GM12864 (cell line): ENCODE measurements around the gene SLC38A3.

Source experiments
- DNase-seq: peaks from one replicate; pipeline ENCODE4 v3.0.0-alpha.2; 2011; ENCODE audit warnings: low read depth
- H3K4me3 ChIP-seq: 2 replicates; pipeline ENCODE4 v1.5.1; 2011; ENCODE audit warnings: mild to moderate bottlenecking, low read depth, low read length, control low read depth
- CTCF ChIP-seq: IDR thresholded peaks from 2 replicates; pipeline ENCODE4 v1.5.1; 2011; ENCODE audit warnings: low read depth, mild to moderate bottlenecking, moderate library complexity, low read length, control low read depth, inconsistent platforms; ENCODE audit errors: missing control alignments

Gene SLC38A3

GRCh38 chr3:50211930-50212329 is 6.9 kb downstream of the SLC38A3 start:
- DNase-seq = no peak
- H3K4me3 ChIP-seq = no peak overlapping the region
- TF ChIP-seq CTCF = no peak

GRCh38 chr3:50212502-50212901 is 7.4 kb downstream of the SLC38A3 start:
- H3K4me3 ChIP-seq = no peak overlapping the region
- TF ChIP-seq CTCF = peak; percentile 43
- no peak for DNase-seq

DNA sequence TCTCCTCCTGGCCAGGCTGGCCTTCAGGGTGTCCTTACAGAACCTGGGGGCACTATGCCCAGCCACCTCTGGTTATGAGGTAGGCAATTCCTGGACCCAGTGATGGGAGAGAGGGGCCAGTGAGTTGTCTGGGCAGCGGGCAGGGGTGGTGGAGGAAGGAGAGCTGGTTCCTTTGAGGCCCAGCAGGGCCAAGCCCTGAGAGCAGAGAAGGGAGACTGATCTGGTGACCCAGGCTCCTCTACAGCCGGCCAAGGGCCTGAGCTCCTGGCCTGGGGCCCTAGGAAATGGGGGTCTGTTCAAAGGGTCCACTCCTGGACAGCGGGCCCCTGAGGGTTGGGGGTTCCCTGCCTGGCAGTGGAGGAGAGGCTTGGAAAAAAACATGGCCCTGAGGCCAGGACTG is 7.9 kb downstream of the SLC38A3 start:
- H3K4me3 ChIP-seq = no peak overlapping the region
- no peak for DNase-seq
- TF ChIP-seq CTCF = no peak

DNA sequence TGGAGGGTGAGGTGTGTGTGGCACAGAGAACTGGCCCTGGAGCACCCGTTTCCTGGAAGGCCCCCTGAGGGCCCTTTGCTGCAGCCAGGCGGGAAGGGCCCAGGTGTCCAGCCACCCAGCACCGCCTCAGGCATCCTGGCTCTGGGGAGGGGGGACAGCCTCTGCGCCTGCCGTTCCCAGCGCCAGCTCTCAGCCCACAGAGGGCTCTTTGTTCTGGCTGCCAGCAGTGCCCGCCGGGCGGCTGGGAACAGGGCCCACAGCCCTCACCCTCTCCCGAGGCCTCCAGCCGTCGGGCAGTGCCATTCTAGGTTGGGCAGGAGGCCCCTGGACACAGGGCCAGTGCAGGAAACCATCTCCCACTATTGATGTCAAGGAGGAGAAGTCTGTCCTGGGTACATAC is 8.3 kb downstream of the SLC38A3 start:
- no peak for TF ChIP-seq CTCF
- H3K4me3 ChIP-seq = no peak overlapping the region
- no peak for DNase-seq

GRCh38 chr3:50214824-50215223 is 9.8 kb downstream of the SLC38A3 start:
- DNase-seq = no peak
- H3K4me3 ChIP-seq = no peak overlapping the region
- no peak for TF ChIP-seq CTCF

GRCh38 chr3:50215529-50215928 is 10.5 kb downstream of the SLC38A3 start:
- TF ChIP-seq CTCF = no peak
- H3K4me3 ChIP-seq = no peak overlapping the region
- no peak for DNase-seq

GRCh38 chr3:50217681-50218080 is 12.6 kb downstream of the SLC38A3 start:
- DNase-seq = no peak
- TF ChIP-seq CTCF = no peak
- no peak overlapping the region for H3K4me3 ChIP-seq
